ENCODE measurements around the gene DMWD.
A peak's percentile ranks its signal among the peaks of the same experiment; 100 is the strongest.

DMWD gene

GRCh38 chr19:45785097-45785496, 7.5 kb downstream of the DMWD start:
- no peak for DNase-seq

- DNase-seq = no peak
Measured at GRCh38 chr19:45784096-45784495, 8.5 kb downstream of the DMWD start.

GRCh38 chr19:45782820-45783785, 9.5 kb downstream of the DMWD start:
- DNase-seq = no peak

- DNase-seq = no peak
Measured at GRCh38 chr19:45782162-45782691, 10.4 kb downstream of the DMWD start, which contains the start of gene DMPK. TSS of gene DMPK (minus strand) at chr19:45782490. CDS start at chr19:45782352, 138 bp downstream.

- no peak for DNase-seq
Measured at GRCh38 chr19:45781214-45782161, 11.2 kb downstream of the DMWD start.

GRCh38 chr19:45780448-45781213, 12.0 kb downstream of the DMWD start:
- DNase-seq = no peak

- DNase-seq = no peak
Measured at GRCh38 chr19:45780146-45780447, 12.5 kb downstream of the DMWD start.

- DNase-seq = peak; percentile 88
Measured at GRCh38 chr19:45779231-45780145, 13.2 kb downstream of the DMWD start.

- no peak for DNase-seq
Measured at GRCh38 chr19:45778010-45778661, 14.5 kb downstream of the DMWD start.

- DNase-seq = no peak
Measured at GRCh38 chr19:45777395-45777961, 15.2 kb downstream of the DMWD start.

GRCh38 chr19:45774765-45775164, 17.9 kb downstream of the DMWD start:
- DNase-seq = no peak

GRCh38 chr19:45773384-45773783, 19.3 kb downstream of the DMWD start:
- no peak for DNase-seq

GRCh38 chr19:45772912-45773311, 19.7 kb downstream of the DMWD start:
- no peak for DNase-seq

GRCh38 chr19:45772130-45772840, 20.4 kb downstream of the DMWD start:
- DNase-seq = no peak

GRCh38 chr19:45771311-45771933, 21.2 kb downstream of the DMWD start:
- DNase-seq = no peak

GRCh38 chr19:45770192-45771101, 22.2 kb downstream of the DMWD start:
- peak; percentile 88 for DNase-seq

- no peak for DNase-seq
Measured at GRCh38 chr19:45769821-45770191, 22.8 kb downstream of the DMWD start.
